Retinal pigment epithelial cell (primary cell): ENCODE results near the gene BDKRB1.

Experiments
- DNase-seq: peaks from one replicate; pipeline ENCODE4 v3.0.0-alpha.2; 2010; ENCODE audit warnings: low read depth
- H3K4me3 ChIP-seq: 2 replicates; pipeline ENCODE4 v1.5.1; 2011; ENCODE audit warnings: mild to moderate bottlenecking, low read length, control low read depth, moderate library complexity
- CTCF ChIP-seq: conservative IDR thresholded peaks from 2 replicates; pipeline ENCODE4 v1.5.1; 2011; ENCODE audit warnings: low read depth, low read length, control low read depth, inconsistent platforms

Gene BDKRB1

GRCh38 chr14:96213871-96214465, 42.0 kb upstream of the BDKRB1 start:
- no peak for TF ChIP-seq CTCF
- H3K4me3 ChIP-seq: no peak overlapping the region
- DNase-seq: no peak

- no peak overlapping the region for H3K4me3 ChIP-seq
- TF ChIP-seq CTCF: no peak
- DNase-seq: no peak
These were observed 41.2 kb upstream of the BDKRB1 start for GRCh38 chr14:96214793-96215192.

GRCh38 chr14:96215452-96216244, 40.4 kb upstream of the BDKRB1 start:
- no peak for DNase-seq
- no peak overlapping the region for H3K4me3 ChIP-seq
- TF ChIP-seq CTCF: no peak

DNA sequence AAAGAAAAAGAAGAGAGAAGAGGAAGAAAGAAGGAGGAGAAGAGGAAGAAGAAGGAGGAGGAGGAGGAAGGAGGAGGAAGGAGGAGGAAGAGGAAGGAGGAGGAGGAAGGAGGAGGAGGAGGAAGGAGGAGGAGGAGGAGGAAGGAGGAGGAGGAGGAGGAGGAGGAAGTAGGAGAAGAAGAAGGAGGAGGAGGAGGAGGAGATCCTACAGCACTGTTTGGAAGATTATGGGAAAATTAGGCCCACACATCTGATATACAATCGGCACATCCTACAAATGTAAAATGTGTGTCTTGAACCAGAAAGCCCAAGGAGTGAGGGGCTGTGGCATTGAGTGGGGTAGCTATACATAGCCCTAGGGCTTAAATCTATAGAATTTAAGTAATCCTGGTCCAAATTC, 39.4 kb upstream of the BDKRB1 start:
- TF ChIP-seq CTCF: no peak
- no peak overlapping the region for H3K4me3 ChIP-seq
- no peak for DNase-seq

- H3K4me3 ChIP-seq: no peak overlapping the region
- no peak for TF ChIP-seq CTCF
- no peak for DNase-seq
These were observed 38.6 kb upstream of the BDKRB1 start for GRCh38 chr14:96217376-96217913.

GRCh38 chr14:96221109-96221650, 34.8 kb upstream of the BDKRB1 start:
- no peak for TF ChIP-seq CTCF
- H3K4me3 ChIP-seq: no peak overlapping the region
- no peak for DNase-seq
